Activated gamma-delta T cell treated with anti-CD3 and anti-CD28 coated beads, Interleukin-2, amount 50 U/mL, for 16 hours (primary cell): ENCODE data around the gene SNX33.
A peak's percentile ranks its signal among the peaks of the same experiment; 100 is the strongest.
"Not testable (repeated sequence)": the region's sequence is repeated elsewhere in the genome, so short reads cannot be mapped to it uniquely, and the experiment has no call there.

ENCODE experiments used
- DNase-seq: peaks from one replicate; pipeline ENCODE4 v3.0.0-alpha.2; 2020; ENCODE audit warnings: low read depth

SNX33 gene, protein sequence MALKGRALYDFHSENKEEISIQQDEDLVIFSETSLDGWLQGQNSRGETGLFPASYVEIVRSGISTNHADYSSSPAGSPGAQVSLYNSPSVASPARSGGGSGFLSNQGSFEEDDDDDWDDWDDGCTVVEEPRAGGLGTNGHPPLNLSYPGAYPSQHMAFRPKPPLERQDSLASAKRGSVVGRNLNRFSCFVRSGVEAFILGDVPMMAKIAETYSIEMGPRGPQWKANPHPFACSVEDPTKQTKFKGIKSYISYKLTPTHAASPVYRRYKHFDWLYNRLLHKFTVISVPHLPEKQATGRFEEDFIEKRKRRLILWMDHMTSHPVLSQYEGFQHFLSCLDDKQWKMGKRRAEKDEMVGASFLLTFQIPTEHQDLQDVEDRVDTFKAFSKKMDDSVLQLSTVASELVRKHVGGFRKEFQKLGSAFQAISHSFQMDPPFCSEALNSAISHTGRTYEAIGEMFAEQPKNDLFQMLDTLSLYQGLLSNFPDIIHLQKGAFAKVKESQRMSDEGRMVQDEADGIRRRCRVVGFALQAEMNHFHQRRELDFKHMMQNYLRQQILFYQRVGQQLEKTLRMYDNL

DNA sequence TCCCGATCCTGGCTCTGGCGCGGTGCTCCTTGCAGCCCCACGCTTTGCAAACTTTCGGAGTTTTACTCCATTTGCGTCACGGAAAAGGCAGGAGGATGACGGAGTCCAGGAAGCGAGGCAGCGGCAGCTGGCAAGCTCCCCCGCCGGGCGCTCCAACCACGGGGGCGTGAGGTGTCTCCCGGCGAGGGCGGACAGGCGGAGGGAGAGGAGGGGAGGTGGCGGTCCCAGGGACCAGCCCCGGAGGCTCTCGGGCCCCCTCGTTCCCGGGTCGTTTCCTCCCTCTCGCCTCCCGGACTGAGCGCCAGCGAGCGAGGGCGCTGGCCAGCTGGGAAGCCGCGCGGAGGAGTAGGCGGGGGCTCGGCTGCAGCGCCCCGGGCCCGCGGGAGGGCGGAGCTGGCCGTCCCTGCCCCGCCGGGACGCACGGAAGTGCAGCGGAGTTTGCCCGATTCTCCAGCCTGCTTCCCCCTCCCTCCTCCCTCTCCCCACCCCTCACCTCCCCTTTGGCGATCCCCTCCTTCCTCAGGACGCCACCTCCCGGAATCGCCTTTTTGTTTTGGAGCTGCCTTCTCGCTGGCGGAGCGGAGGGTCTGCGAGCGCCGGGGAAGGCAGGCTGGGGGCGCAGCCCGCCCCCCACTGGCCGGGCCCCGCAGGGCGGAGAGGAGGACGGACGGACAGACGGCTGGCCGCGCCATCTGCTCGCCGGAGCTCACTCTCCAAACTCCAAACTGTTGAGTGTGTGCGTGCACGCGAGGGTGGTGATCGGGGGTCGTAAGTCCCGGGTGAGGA is at the start of gene SNX33:
SNX33 (plus strand) TSS at position 543 of the 786 bp plus-strand sequence. CDS start 1,191 bp downstream, outside the sequence.
- peak; percentile 29 for DNase-seq

GRCh38 chr15:75598361-75598760 is 49.4 kb upstream of the SNX33 start:
- no peak for DNase-seq

DNA sequence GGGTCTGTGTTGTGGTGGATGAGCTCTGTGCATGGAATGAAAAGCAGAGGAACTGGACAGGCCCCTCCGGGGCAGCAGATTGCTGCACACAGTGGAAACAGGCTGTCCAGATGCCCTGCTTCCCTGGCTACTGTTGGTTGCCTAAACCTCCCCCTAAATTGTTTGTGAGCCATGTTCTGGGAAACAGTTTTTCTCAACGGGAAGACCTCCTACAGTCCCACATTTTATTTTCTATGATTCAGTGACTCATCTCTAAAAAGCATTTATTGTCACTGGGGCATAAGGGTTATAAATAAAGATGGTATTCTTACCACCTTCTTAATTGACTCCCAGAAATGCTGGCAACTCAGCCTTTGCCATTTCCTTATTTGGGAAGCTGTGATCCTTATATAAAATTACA is 48.3 kb upstream of the SNX33 start:
- no peak for DNase-seq

DNA sequence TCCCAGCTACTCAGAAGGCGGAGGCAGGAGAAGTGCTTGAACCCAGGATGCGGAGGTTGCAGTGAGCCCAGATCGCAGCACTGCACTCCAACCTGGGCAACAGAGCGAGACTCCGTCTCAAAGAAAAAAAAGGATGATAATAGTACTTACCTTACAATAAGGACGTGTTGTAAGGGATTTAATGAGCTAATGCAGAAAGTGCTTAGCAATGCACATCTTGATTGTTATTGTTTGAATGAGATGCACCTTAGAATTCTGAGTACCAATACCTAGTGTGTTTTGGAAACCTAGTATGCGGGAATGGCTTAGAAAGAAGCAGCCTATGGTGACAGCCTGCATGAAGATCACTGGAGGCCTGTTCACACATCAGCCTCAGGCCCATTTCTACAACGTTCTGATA is 41.7 kb upstream of the SNX33 start:
- DNase-seq, result no peak

DNA sequence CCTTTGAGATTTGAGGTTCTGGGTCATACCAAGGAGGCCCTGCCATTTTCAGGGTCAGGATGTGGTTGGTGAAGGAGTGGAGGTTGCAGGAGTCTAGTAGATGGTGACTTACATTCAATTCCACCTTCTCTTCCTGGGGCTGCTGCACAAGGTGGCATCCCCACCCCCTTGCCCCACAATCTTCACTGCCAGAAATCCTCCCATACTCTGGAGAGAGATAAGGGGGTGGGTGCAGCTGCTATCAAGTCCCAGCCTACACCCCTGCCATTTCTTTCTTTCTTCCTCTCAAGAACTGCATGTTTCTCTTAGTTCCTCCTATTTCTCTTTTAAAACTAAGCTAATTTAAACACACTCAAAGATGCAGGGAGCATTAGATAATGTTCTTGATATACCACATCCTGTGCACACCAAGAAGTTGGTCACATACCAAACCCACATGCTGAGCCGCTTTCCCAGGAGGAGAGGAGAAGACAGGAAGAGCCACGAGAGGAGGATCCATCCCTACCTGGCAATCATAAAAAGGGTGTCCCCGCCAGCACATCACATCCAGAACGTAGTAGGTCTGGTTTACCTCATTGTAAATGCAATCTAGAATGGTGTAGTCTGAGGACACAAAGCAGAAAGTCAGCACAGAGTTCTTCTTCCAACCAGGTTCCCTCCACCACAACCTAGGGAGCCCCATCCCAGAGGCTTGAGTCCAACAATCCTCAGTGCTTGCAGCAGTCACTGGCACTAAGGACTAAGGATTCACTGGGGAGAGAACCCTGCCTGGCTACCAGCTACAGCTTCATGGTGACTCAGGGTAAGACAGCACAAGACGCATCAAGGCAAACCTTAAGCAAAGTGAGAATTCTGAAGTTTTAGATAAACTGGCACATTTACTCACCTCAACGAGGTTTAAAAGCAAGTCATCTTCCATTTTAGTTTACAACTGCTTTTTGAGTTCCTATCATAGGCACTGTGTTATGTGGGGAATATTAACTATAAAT is 40.7 kb upstream of the SNX33 start:
- DNase-seq, result no peak

DNA sequence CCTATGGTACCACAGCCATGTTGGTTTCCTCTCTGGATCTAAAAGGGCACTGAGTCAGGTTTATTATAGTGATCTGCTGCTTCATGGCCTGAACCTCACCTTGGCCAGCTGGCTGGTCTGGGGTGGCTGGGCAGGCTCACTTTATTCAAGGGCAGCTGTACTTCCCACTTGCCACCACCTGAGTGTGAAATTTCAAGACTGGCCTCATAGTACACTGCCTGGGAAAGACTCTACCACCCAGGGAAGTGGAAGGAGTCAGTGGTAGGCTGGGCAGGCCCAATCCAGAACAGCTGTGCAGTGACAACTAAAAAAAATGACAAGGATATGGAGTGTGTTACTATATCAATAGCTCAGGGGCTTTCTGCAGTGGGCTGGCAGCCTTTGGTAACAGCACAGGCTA is 30.9 kb upstream of the SNX33 start:
- DNase-seq, result no peak

- no peak for DNase-seq
Measured at GRCh38 chr15:75620058-75620820, 27.5 kb upstream of the SNX33 start.

- no peak for DNase-seq
Measured at GRCh38 chr15:75620841-75621391, 26.8 kb upstream of the SNX33 start.

- DNase-seq, result no peak
Measured at GRCh38 chr15:75622505-75622904, 25.2 kb upstream of the SNX33 start.

GRCh38 chr15:75625542-75626347 is 22.0 kb upstream of the SNX33 start, which contains the start of gene SNUPN:
Gene SNUPN (minus strand): TSS chr15:75625725. CDS start chr15:75621051, 4,674 bp downstream.
- peak; percentile 91 for DNase-seq

GRCh38 chr15:75631935-75632334 is 15.8 kb upstream of the SNX33 start:
- DNase-seq, result no peak

DNA sequence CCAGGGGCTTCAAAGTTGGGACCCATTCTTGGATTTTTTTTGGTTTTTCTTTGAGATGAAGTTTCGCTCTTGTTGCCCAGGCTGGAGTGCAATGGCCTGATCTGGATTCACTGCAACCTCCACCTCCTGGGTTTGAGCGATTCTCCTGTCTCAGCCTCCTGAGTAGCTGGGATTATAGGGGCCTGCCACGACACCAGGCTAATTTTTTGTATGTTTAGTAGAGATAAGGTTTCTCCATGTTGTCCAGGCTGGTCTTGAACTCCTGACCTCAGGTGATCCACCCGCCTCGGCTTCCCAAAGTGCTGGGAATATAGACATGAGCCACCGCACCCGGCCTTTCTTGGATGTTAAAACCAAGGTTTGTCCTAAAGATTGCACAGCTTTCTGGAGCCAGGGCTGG is 13.8 kb upstream of the SNX33 start:
- not testable (repeated sequence) for DNase-seq

- DNase-seq, result no peak
Measured at GRCh38 chr15:75636026-75636425, 11.7 kb upstream of the SNX33 start.

GRCh38 chr15:75637245-75638009 is 10.3 kb upstream of the SNX33 start:
- DNase-seq, result no peak

DNA sequence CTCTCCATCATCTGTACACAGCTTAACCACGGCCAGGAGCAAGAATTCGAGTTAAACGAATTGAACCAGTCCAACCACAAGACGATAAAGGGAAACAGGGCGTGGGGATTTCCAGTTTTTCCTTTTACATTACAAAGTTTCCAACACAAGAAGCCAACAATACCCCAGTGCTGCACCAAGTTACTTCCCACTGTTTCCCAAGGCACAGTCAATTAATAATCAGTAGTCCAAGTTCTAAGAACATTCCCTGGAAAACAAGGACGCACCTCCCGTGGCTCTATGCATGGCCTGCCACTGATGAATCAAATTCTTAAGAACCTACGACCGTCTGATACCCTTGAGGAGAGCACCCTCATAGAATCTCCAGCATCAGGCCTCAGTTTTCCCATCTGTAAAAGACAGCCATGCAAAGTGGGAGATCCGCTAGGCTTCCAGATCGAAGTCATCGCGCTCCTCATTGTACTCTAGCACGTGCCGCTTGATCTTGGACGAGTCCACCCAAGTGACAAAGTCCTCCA is 8.5 kb upstream of the SNX33 start:
- no peak for DNase-seq

DNA sequence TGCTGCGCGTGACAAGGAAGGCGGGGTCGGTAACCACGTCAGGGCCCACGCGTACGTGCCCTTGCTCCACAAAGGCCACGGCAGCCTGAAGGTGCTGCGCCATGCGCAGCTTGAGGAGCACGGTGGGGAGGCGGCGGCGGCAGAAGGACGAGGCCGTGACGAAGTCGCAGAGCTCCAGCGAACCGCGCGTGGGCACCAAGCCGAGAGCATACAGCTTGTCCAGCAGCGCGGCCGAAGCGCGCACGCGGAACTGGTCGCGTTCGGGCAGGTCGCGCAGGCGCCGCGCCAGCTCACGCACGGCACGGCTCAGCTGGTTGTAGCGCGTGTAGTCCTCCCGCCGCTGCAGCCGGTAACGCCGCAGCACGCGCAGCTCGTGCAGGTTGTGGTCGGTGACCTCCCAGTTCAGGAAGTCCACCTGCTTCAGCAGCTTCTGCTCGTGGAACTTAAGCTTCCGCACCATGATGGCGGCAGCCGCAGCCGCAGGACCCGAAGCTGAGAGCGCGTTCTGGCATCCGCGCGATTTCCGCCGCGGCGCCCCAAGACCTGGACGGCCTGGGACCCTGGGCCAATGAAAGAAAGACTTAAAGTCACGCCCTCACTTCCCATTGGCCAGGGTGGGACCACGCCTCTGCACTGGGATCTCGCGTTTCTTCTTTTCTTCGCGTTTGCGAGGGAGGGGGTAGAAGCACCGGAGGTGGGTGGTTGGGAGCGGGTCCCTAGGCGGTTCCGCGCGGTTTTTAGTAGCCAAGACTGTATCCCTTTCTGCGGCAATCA is 7.8 kb upstream of the SNX33 start, which contains the start of gene IMP3:
IMP3 (minus strand) TSS at position 516 of the 774 bp plus-strand sequence; CDS start at position 460, 56 bp downstream.
- DNase-seq, result peak; percentile 89

DNA sequence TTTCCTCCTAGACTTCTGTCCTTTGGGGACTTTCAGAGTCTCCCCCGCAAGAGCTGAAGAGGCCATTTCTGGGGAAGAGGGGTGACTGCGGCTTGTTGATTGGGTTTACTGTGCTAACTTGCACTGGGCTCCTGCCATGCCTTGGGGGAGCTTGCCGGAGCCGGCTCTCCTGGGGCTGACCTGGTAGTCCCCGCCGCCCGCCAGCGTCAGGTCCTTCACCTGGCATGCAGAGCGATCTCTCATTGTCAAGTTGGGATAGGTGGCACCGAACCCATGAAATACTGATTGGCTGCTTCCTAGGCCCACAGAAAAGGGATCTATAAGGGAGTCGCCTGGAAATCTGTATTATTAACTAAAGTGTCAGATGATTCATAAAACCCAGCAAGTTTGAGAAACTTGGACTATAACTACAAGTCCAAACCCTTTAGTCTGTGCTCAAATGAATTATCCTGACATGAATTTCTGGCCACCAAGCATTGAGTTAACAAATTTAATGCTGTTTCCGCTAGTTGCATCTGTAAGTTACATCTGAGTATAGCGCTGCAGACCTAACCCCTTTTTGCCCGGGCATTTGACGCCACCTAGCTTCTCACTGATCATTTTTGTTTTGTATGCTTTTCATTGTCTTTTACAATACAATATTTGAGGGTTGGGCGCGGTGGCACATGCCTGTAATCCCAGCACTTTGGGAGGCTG is 7.1 kb upstream of the SNX33 start:
- DNase-seq, result peak; percentile 14
